Measurements from ENCODE around the gene CLEC4F. TPM values are rescaled to one million over a fixed set of nuclear protein-coding genes. Genes with fewer than 3 reads are reported as not detected.

CLEC4F gene
- total RNA-seq, 1 donor from 2014 or later: not detected

- no peak overlapping the region for H3K4me3 Mint-ChIP-seq (ENCODE audit: unreplicated experiment)
Measured at GRCh38 chr2:70769450-70769849, 50.9 kb downstream of the CLEC4F start.

GRCh38 chr2:70768590-70769085, 51.8 kb downstream of the CLEC4F start:
- no peak overlapping the region for H3K27ac Mint-ChIP-seq (ENCODE audit: unreplicated experiment)
- TF ChIP-seq EZH2 (IDR thresholded peaks at IDR 0.05; ENCODE audit: insufficient read depth, low read length): no peak
- no peak for TF ChIP-seq CTCF (IDR thresholded peaks at IDR 0.05; ENCODE audit: insufficient read depth, low read depth, low read length)
- Histone ChIP-seq H3K27me3 (ENCODE audit: insufficient read depth, low read length) (peaks cover 37% of the 10 kb centered on the region), H3K36me3 (ENCODE audit: insufficient read depth, low read length) (no peaks in the 10 kb centered on the region), H3K4me2 (ENCODE audit: low read length) (peak overlapping the region; percentile 57), H3K9me3 (ENCODE audit: insufficient read depth, low read depth, low read length) (no peaks in the 10 kb centered on the region), H3K4me1 (ENCODE audit: insufficient read depth, low read length) (no peaks in the 10 kb centered on the region), H3K27ac (ENCODE audit: low read depth, low read length) (no peak overlapping the region), H4K20me1 (ENCODE audit: insufficient read depth, low read length) (no peaks in the 10 kb centered on the region), H3K79me2 (ENCODE audit: insufficient read depth, low read length) (no peaks in the 10 kb centered on the region), H3K4me3 (ENCODE audit: insufficient read depth, low read depth, low read length) (no peak overlapping the region), H3K9ac (ENCODE audit: low read length) (no peak overlapping the region), H2AFZ (ENCODE audit: low read depth, low read length) (no peak overlapping the region)
- no peaks in the 10 kb centered on the region for H3K4me1 Mint-ChIP-seq (ENCODE audit: low read depth, unreplicated experiment)
- peak overlapping the region; percentile 64 for H3K4me3 Mint-ChIP-seq (ENCODE audit: unreplicated experiment)
- peaks cover 2% of the 10 kb centered on the region for H3K9me3 Mint-ChIP-seq (ENCODE audit: unreplicated experiment)
- DNase-seq (ENCODE audit: low read depth) (no peak), FAIRE-seq (no peak)
- H3K36me3 Mint-ChIP-seq (ENCODE audit: low read depth, unreplicated experiment): no peaks in the 10 kb centered on the region
- H3K27me3 Mint-ChIP-seq (ENCODE audit: low read depth, unreplicated experiment): peaks cover 48% of the 10 kb centered on the region

More at GRCh38 chr2:70769450-70769849, 50.9 kb downstream of the CLEC4F start:
- H3K9ac ChIP-seq (ENCODE audit: low read length): no peak overlapping the region
- peaks cover 6% of the 10 kb centered on the region for H3K9me3 Mint-ChIP-seq (ENCODE audit: unreplicated experiment)
- H3K9me3 ChIP-seq (ENCODE audit: insufficient read depth, low read depth, low read length): no peaks in the 10 kb centered on the region
- H2AFZ ChIP-seq (ENCODE audit: low read depth, low read length): no peak overlapping the region
- H3K4me1 Mint-ChIP-seq (ENCODE audit: low read depth, unreplicated experiment): no peaks in the 10 kb centered on the region
- H3K27ac ChIP-seq (ENCODE audit: low read depth, low read length): no peak overlapping the region
- TF ChIP-seq CTCF (IDR thresholded peaks at IDR 0.05; ENCODE audit: insufficient read depth, low read depth, low read length) (no peak), EZH2 (IDR thresholded peaks at IDR 0.05; ENCODE audit: insufficient read depth, low read length) (peak; percentile 0)
- H3K79me2 ChIP-seq (ENCODE audit: insufficient read depth, low read length): no peaks in the 10 kb centered on the region
- H3K36me3 ChIP-seq (ENCODE audit: insufficient read depth, low read length): no peaks in the 10 kb centered on the region
- no peaks in the 10 kb centered on the region for H3K4me1 ChIP-seq (ENCODE audit: insufficient read depth, low read length)
- H3K36me3 Mint-ChIP-seq (ENCODE audit: low read depth, unreplicated experiment): no peaks in the 10 kb centered on the region
- H3K27ac Mint-ChIP-seq (ENCODE audit: unreplicated experiment): no peak overlapping the region
- peaks cover 49% of the 10 kb centered on the region for H3K27me3 Mint-ChIP-seq (ENCODE audit: low read depth, unreplicated experiment)
- peaks cover 37% of the 10 kb centered on the region for H3K27me3 ChIP-seq (ENCODE audit: insufficient read depth, low read length)
- FAIRE-seq: no peak
- no peak overlapping the region for H3K4me3 ChIP-seq (ENCODE audit: insufficient read depth, low read depth, low read length)
- H4K20me1 ChIP-seq (ENCODE audit: insufficient read depth, low read length): no peaks in the 10 kb centered on the region
- no peak for DNase-seq (ENCODE audit: low read depth)
- H3K4me2 ChIP-seq (ENCODE audit: low read length): no peak overlapping the region

Data from astrocyte (in vitro differentiated cells and primary cell).